Fibroblast of lung (primary cell): Measurements from ENCODE around the gene DUSP19.

Experiments
- CTCF ChIP-seq, 2 donors: IDR thresholded peaks in 1 of 2; conservative IDR thresholded peaks in 1 of 2; 1 replicate in 1 of 2; 2 replicates in 1 of 2; pipeline ENCODE4 v1.5.1; 2011 to 2012; ENCODE audit warnings: low read length in 2 of 2, control low read depth in 1 of 2, inconsistent platforms in 1 of 2, low read depth in 1 of 2, mild to moderate bottlenecking in 1 of 2
- EZH2 ChIP-seq: IDR thresholded peaks from 2 replicates; pipeline ENCODE4 v1.5.1; 2012; ENCODE audit warnings: low read length, control low read depth, mild to moderate bottlenecking; ENCODE audit errors: missing control alignments

- TF ChIP-seq EZH2 (no peak), CTCF (conservative IDR thresholded peaks at IDR 0.05 in 1 of 2, IDR thresholded peaks at IDR 0.05 in 1 of 2; ENCODE audit: low read depth in 1 of 2, low read length in 2 of 2) (no peak)
These were observed 29.1 kb upstream of the DUSP19 start for GRCh38 chr2:183049420-183049819.
